ENCODE results near the gene PPRC1. TPM values are rescaled to one million over a fixed set of nuclear protein-coding genes. Genes with fewer than 3 reads are reported as not detected.
A peak's percentile ranks its signal among the peaks of the same experiment; 100 is the strongest.

Gene PPRC1
- total and polyA plus RNA-seq, 3 donors from 2014 or later: 27.0 to 49.1 (median 38.7) TPM

- Histone ChIP-seq H3K4me1 (peaks cover 48% of the 10 kb centered on the region), H3K27me3 (no peaks in the 10 kb centered on the region), H3K4me3 (peak within 1 kb of the TSS; percentile 61 to 83), H3K9me3 (no peaks in the 10 kb centered on the region), H3K36me3 (ENCODE audit: low read depth, missing control alignments) (no peaks in the 10 kb centered on the region), H3K27ac (peak within 1 kb of the TSS; percentile 88 to 97)
- intact Hi-C loops (cut with DNase I; ENCODE audit: low total_unique reads): no loop called here
- 0 to 1% methylated on average over 5 to 58 of the region's 104 CpGs for WGBS, 2 donors
- peak in 1 of 3 experiments; percentile 14 for TF ChIP-seq CTCF (IDR thresholded peaks at IDR 0.05)
- peak; percentile 40 for TF ChIP-seq POLR2A (IDR thresholded peaks at IDR 0.05)
- DNase-seq: peak; percentile 85
Measured at GRCh38 chr10:102120142-102120990, 12.5 kb upstream of the PPRC1 start, which contains the start of gene LDB1. Gene LDB1, minus strand, starts transcription at chr10:102120368. Its CDS starts 258 bp downstream, at chr10:102120110.

GRCh38 chr10:102120991-102121738 is 11.7 kb upstream of the PPRC1 start:
- TF ChIP-seq POLR2A (IDR thresholded peaks at IDR 0.05): no peak
- no peak for TF ChIP-seq CTCF (IDR thresholded peaks at IDR 0.05)
- Histone ChIP-seq H3K4me1 (peaks cover 42% of the 10 kb centered on the region), H3K9me3 (no peaks in the 10 kb centered on the region), H3K27me3 (no peaks in the 10 kb centered on the region), H3K36me3 (ENCODE audit: low read depth, missing control alignments) (no peaks in the 10 kb centered on the region), H3K4me3 (peak overlapping the region; percentile 61 to 83), H3K27ac (peak overlapping the region; percentile 88 to 97)
- 1 to 2% methylated on average over 9 to 15 of the region's 15 CpGs for WGBS, 2 donors
- DNase-seq: peak; percentile 82
- intact Hi-C loops (cut with DNase I; ENCODE audit: low total_unique reads): no loop called here

- H3K9me3 ChIP-seq: no peaks in the 10 kb centered on the region
- H3K4me1 ChIP-seq: peaks cover 35% of the 10 kb centered on the region
- peak overlapping the region in 1 of 2 donors; percentile 61 for H3K4me3 ChIP-seq
- WGBS, 2 donors: 36 to 45% methylated on average over 6 of the region's 6 CpGs
- intact Hi-C loops (cut with DNase I; ENCODE audit: low total_unique reads): no loop called here
- peak overlapping the region; percentile 88 to 97 for H3K27ac ChIP-seq
- H3K36me3 ChIP-seq (ENCODE audit: low read depth, missing control alignments): no peaks in the 10 kb centered on the region
- DNase-seq: peak; percentile 63
- no peak for TF ChIP-seq CTCF (IDR thresholded peaks at IDR 0.05)
- TF ChIP-seq POLR2A (IDR thresholded peaks at IDR 0.05): no peak
- H3K27me3 ChIP-seq: no peaks in the 10 kb centered on the region
Measured at GRCh38 chr10:102121739-102122372, 11.0 kb upstream of the PPRC1 start.

GRCh38 chr10:102122450-102122849 is 10.4 kb upstream of the PPRC1 start:
- H3K27ac ChIP-seq: peak overlapping the region; percentile 88 to 97
- no peaks in the 10 kb centered on the region for H3K36me3 ChIP-seq (ENCODE audit: low read depth, missing control alignments)
- H3K4me1 ChIP-seq: peaks cover 29% of the 10 kb centered on the region
- no peaks in the 10 kb centered on the region for H3K27me3 ChIP-seq
- DNase-seq: no peak
- no peaks in the 10 kb centered on the region for H3K9me3 ChIP-seq
- TF ChIP-seq POLR2A (IDR thresholded peaks at IDR 0.05) (no peak), CTCF (IDR thresholded peaks at IDR 0.05) (no peak)
- WGBS, 2 donors: 100% methylated on average over 1 of the region's 1 CpG
- intact Hi-C loops (cut with DNase I; ENCODE audit: low total_unique reads): no loop called here
- no peak overlapping the region for H3K4me3 ChIP-seq

All from testis (tissue), 3 donors.